Progenitor cell of endocrine pancreas (in vitro differentiated cells): Measurements from ENCODE around the gene RABGAP1L. TPM values are rescaled to one million over a fixed set of nuclear protein-coding genes. Genes with fewer than 3 reads are reported as not detected.

Experiments used
- DNase-seq: peaks from one replicate; pipeline ENCODE4 v3.0.0; 2021; ENCODE audit warnings: low spot score; ENCODE audit not compliant: unreplicated experiment
- H3K27ac Mint-ChIP-seq: 2 replicates; pipeline ENCODE4 v1.8.0; 2021; ENCODE audit warnings: mild to moderate bottlenecking, moderate library complexity, mixed read lengths
- H3K27me3 Mint-ChIP-seq: 2 replicates; pipeline ENCODE4 v1.8.0; 2021; ENCODE audit warnings: mixed read lengths
- H3K36me3 Mint-ChIP-seq: 2 replicates; pipeline ENCODE4 v1.8.0; 2022; ENCODE audit warnings: mixed read lengths; ENCODE audit not compliant: insufficient read depth
- H3K4me1 Mint-ChIP-seq: 2 replicates; pipeline ENCODE4 v1.8.0; 2021; ENCODE audit warnings: low read depth, mixed read lengths
- H3K4me3 Mint-ChIP-seq: 2 replicates; pipeline ENCODE4 v1.8.0; 2021; ENCODE audit warnings: low read depth, mild to moderate bottlenecking, moderate library complexity, mixed read lengths
- H3K9me3 Mint-ChIP-seq: 2 replicates; pipeline ENCODE4 v1.8.0; 2021; ENCODE audit warnings: low read depth, mixed read lengths
- total RNA-seq: library from RNA; stranded (reverse); gene quantifications from 2 replicates; pipeline ENCODE4 v1.2.1, GENCODE V29; 2021
- TF ChIP-seq, protein P1 (sequence below): fragments of 200-600 bp; sonication (generic); IDR thresholded peaks from one replicate; pipeline ENCODE4 v1.5.0; 2021; ENCODE audit warnings: antibody characterized with exemption, mild to moderate bottlenecking; ENCODE audit not compliant: unreplicated experiment

Gene RABGAP1L
- total RNA-seq, 1 donor from 2014 or later, result 55.2 TPM

- H3K36me3 Mint-ChIP-seq, result peaks cover 8% of the 10 kb centered on the region
- TF ChIP-seq, protein P1, sequence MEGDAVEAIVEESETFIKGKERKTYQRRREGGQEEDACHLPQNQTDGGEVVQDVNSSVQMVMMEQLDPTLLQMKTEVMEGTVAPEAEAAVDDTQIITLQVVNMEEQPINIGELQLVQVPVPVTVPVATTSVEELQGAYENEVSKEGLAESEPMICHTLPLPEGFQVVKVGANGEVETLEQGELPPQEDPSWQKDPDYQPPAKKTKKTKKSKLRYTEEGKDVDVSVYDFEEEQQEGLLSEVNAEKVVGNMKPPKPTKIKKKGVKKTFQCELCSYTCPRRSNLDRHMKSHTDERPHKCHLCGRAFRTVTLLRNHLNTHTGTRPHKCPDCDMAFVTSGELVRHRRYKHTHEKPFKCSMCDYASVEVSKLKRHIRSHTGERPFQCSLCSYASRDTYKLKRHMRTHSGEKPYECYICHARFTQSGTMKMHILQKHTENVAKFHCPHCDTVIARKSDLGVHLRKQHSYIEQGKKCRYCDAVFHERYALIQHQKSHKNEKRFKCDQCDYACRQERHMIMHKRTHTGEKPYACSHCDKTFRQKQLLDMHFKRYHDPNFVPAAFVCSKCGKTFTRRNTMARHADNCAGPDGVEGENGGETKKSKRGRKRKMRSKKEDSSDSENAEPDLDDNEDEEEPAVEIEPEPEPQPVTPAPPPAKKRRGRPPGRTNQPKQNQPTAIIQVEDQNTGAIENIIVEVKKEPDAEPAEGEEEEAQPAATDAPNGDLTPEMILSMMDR, result no peak
- H3K4me3 Mint-ChIP-seq, result no peak overlapping the region
- no peaks in the 10 kb centered on the region for H3K4me1 Mint-ChIP-seq
- H3K27ac Mint-ChIP-seq, result peak overlapping the region; percentile 40
- DNase-seq, result no peak
- H3K9me3 Mint-ChIP-seq, result peaks cover 5% of the 10 kb centered on the region
- no peaks in the 10 kb centered on the region for H3K27me3 Mint-ChIP-seq
These were observed 193.7 kb downstream of the RABGAP1L start for GRCh38 chr1:174352883-174353608.

GRCh38 chr1:174358344-174358743 lies 199.0 kb downstream of the RABGAP1L start:
- Mint-ChIP-seq H3K27ac (no peak overlapping the region), H3K4me3 (no peak overlapping the region), H3K9me3 (peaks cover 4% of the 10 kb centered on the region), H3K27me3 (no peaks in the 10 kb centered on the region), H3K36me3 (no peaks in the 10 kb centered on the region), H3K4me1 (no peaks in the 10 kb centered on the region)
- no peak for DNase-seq
- TF ChIP-seq, protein P1, result no peak

- H3K9me3 Mint-ChIP-seq, result peaks cover 4% of the 10 kb centered on the region
- TF ChIP-seq, protein P1, result no peak
- DNase-seq, result no peak
- no peak overlapping the region for H3K4me3 Mint-ChIP-seq
- no peaks in the 10 kb centered on the region for H3K36me3 Mint-ChIP-seq
- H3K27ac Mint-ChIP-seq, result no peak overlapping the region
- no peaks in the 10 kb centered on the region for H3K4me1 Mint-ChIP-seq
- no peaks in the 10 kb centered on the region for H3K27me3 Mint-ChIP-seq
These were observed 199.6 kb downstream of the RABGAP1L start for GRCh38 chr1:174358786-174359453.

- no peaks in the 10 kb centered on the region for H3K4me1 Mint-ChIP-seq
- DNase-seq, result no peak
- TF ChIP-seq, protein P1, result no peak
- H3K4me3 Mint-ChIP-seq, result no peak overlapping the region
- peaks cover 4% of the 10 kb centered on the region for H3K9me3 Mint-ChIP-seq
- no peak overlapping the region for H3K27ac Mint-ChIP-seq
- no peaks in the 10 kb centered on the region for H3K36me3 Mint-ChIP-seq
- H3K27me3 Mint-ChIP-seq, result no peaks in the 10 kb centered on the region
These were observed 200.1 kb downstream of the RABGAP1L start for GRCh38 chr1:174359454-174359805.

- H3K4me1 Mint-ChIP-seq, result peaks cover 5% of the 10 kb centered on the region
- H3K4me3 Mint-ChIP-seq, result no peak overlapping the region
- DNase-seq, result no peak
- no peaks in the 10 kb centered on the region for H3K27me3 Mint-ChIP-seq
- no peak overlapping the region for H3K27ac Mint-ChIP-seq
- no peaks in the 10 kb centered on the region for H3K36me3 Mint-ChIP-seq
- H3K9me3 Mint-ChIP-seq, result peaks cover 4% of the 10 kb centered on the region
- TF ChIP-seq, protein P1, result no peak
These were observed 205.8 kb downstream of the RABGAP1L start for GRCh38 chr1:174364996-174365736.
